ENCODE measurements around the gene RAPGEF3. TPM values are rescaled to one million over a fixed set of nuclear protein-coding genes. Genes with fewer than 3 reads are reported as not detected.
A peak's percentile ranks its signal among the peaks of the same experiment; 100 is the strongest.

The RAPGEF3 gene
- total and polyA plus RNA-seq, 9 of the 15 experiments (the other 6 are each of a cell fraction or from before 2014, with no cell fraction given): 0.03 to 0.78 (median 0.37) TPM; not detected in 1

GRCh38 chr12:47742253-47742825 is 16.3 kb downstream of the RAPGEF3 start (continued):
- TF ChIP-seq TCF7L2 (IDR thresholded peaks at IDR 0.05; ENCODE audit: low read depth, low read length) (no peak), VEZF1 (CRISPR knock-in tag; IDR thresholded peaks at IDR 0.05) (peak; percentile 42; the same call in 1 of the 2 replicates), NR2F6 (CRISPR knock-in tag; IDR thresholded peaks at IDR 0.05) (no peak), ATF3 (IDR thresholded peaks at IDR 0.05) (no peak), ATF3 (CRISPR knock-in tag; conservative IDR thresholded peaks at IDR 0.05) (peak; percentile 68), MAZ (CRISPR knock-in tag; conservative IDR thresholded peaks at IDR 0.05 in 1 of 2, IDR thresholded peaks at IDR 0.05 in 1 of 2) (peak in 1 of 2 experiments; percentile 68; a peak in 2 of 4 replicates), IRF9 (tag; IDR thresholded peaks at IDR 0.05) (no peak), TFE3 (CRISPR knock-in tag; IDR thresholded peaks at IDR 0.05) (no peak), NFRKB (IDR thresholded peaks at IDR 0.05; ENCODE audit: low read depth) (no peak)
